Measurements from ENCODE around the gene EPS15.
A peak's percentile ranks its signal among the peaks of the same experiment; 100 is the strongest.

The EPS15 gene

GRCh38 chr1:51345300-51345687 is 173.8 kb downstream of the EPS15 start (continued):
- TF ChIP-seq PRDM10 (tag by site-specific recombination; IDR thresholded peaks at IDR 0.05) (no peak), ZBTB48 (tag by site-specific recombination; IDR thresholded peaks at IDR 0.05) (no peak), ZNF132 (tag by site-specific recombination; IDR thresholded peaks at IDR 0.05; ENCODE audit: borderline replicate concordance) (no peak), ZNF514 (tag by site-specific recombination; IDR thresholded peaks at IDR 0.05) (no peak), ZNF560 (tag by site-specific recombination; IDR thresholded peaks at IDR 0.05; ENCODE audit: borderline replicate concordance) (no peak), ZNF473 (tag by site-specific recombination; IDR thresholded peaks at IDR 0.05) (no peak)

- POLR2A ChIA-PET: no interaction called here
- H3K4me3 ChIP-seq (ENCODE audit: low read depth, low read length): no peak overlapping the region
- no peaks in the 10 kb centered on the region for H3K4me1 ChIP-seq (ENCODE audit: control insufficient read depth, insufficient read depth, low read length)
- no peaks in the 10 kb centered on the region for H3K36me3 ChIP-seq (ENCODE audit: control insufficient read depth in 2 of 2, insufficient read depth in 1 of 2, low read length in 2 of 2)
- H3K27ac ChIP-seq (ENCODE audit: extremely low read depth, low read depth, low read length): no peak overlapping the region
- CTCF ChIA-PET: interaction anchor here (0.6 kb wide), 1 partner anchor 16 kb away, joined by 4 read pairs; no protein-coding TSS in a partner anchor
- no peaks in the 10 kb centered on the region for H3K9me3 ChIP-seq (ENCODE audit: control insufficient read depth, insufficient read depth, low read depth, low read length)
- no peak for TF ChIP-seq ZNF248 (tag by site-specific recombination; IDR thresholded peaks at IDR 0.05)
- TF ChIP-seq ZNF416 (tag by site-specific recombination; IDR thresholded peaks at IDR 0.05): no peak
- TF ChIP-seq ZNF639 (tag by site-specific recombination; IDR thresholded peaks at IDR 0.05): no peak
- no peak for TF ChIP-seq GLIS1 (tag by site-specific recombination; IDR thresholded peaks at IDR 0.05)
Measured at GRCh38 chr1:51344602-51345299, 174.3 kb downstream of the EPS15 start.

GRCh38 chr1:51344276-51344601 is 174.8 kb downstream of the EPS15 start:
- H3K4me1 ChIP-seq (ENCODE audit: control insufficient read depth, insufficient read depth, low read length): no peaks in the 10 kb centered on the region
- CTCF ChIA-PET: interaction anchor here (0.5 kb wide), 1 partner anchor 189 kb away, joined by 3 read pairs; no protein-coding TSS in a partner anchor
- POLR2A ChIA-PET: no interaction called here
- H3K4me3 ChIP-seq (ENCODE audit: low read depth, low read length): no peak overlapping the region
- TF ChIP-seq PRDM10 (tag by site-specific recombination; IDR thresholded peaks at IDR 0.05) (peak; percentile 41; the same call in 1 of the 2 replicates), ATF2 (tag by site-specific recombination; IDR thresholded peaks at IDR 0.05; ENCODE audit: low read depth) (no peak)
- H3K9me3 ChIP-seq (ENCODE audit: control insufficient read depth, insufficient read depth, low read depth, low read length): no peaks in the 10 kb centered on the region
- H3K27ac ChIP-seq (ENCODE audit: extremely low read depth, low read depth, low read length): no peak overlapping the region
- no peaks in the 10 kb centered on the region for H3K36me3 ChIP-seq (ENCODE audit: control insufficient read depth in 2 of 2, insufficient read depth in 1 of 2, low read length in 2 of 2)
